Endothelial cell (in vitro differentiated cells): ENCODE data around the gene OLA1. TPM values are rescaled to one million over a fixed set of nuclear protein-coding genes. Genes with fewer than 3 reads are reported as not detected.

ENCODE experiments used
- DNase-seq: peaks from one replicate; pipeline ENCODE4 v3.0.0; 2021; ENCODE audit warnings: low spot score
- H3K27ac Mint-ChIP-seq: one replicate; pipeline ENCODE4 v1.8.0; 2021; ENCODE audit warnings: mixed read lengths, inconsistent platforms; ENCODE audit not compliant: unreplicated experiment
- H3K27me3 Mint-ChIP-seq: one replicate; pipeline ENCODE4 v1.8.0; 2021; ENCODE audit warnings: mild to moderate bottlenecking, moderate library complexity, mixed read lengths, inconsistent platforms; ENCODE audit not compliant: unreplicated experiment
- H3K36me3 Mint-ChIP-seq: one replicate; pipeline ENCODE4 v1.8.0; 2021; ENCODE audit warnings: mild to moderate bottlenecking, low read depth, mixed read lengths, inconsistent platforms; ENCODE audit not compliant: unreplicated experiment
- H3K4me1 Mint-ChIP-seq: one replicate; pipeline ENCODE4 v1.8.0; 2021; ENCODE audit warnings: mild to moderate bottlenecking, mixed read lengths, inconsistent platforms; ENCODE audit not compliant: unreplicated experiment
- H3K4me3 Mint-ChIP-seq: one replicate; pipeline ENCODE4 v1.8.0; 2021; ENCODE audit warnings: mild to moderate bottlenecking, mixed read lengths, inconsistent platforms; ENCODE audit not compliant: unreplicated experiment
- H3K9me3 Mint-ChIP-seq: one replicate; pipeline ENCODE4 v1.8.0; 2021; ENCODE audit warnings: mixed read lengths, inconsistent platforms; ENCODE audit not compliant: unreplicated experiment
- CTCF ChIP-seq: fragments of 200-600 bp; sonication (generic); IDR thresholded peaks from one replicate; pipeline ENCODE4 v1.5.0; 2021; ENCODE audit warnings: antibody characterized with exemption; ENCODE audit not compliant: unreplicated experiment
- total RNA-seq: library from RNA; stranded (reverse); fragmentation: NEBNext Ultra II Directional; extraction: Animal tissue kit (Norgen Biotek cat#: 25700); gene quantifications from one replicate; pipeline ENCODE4 v1.2.1, GENCODE V29; 2021; ENCODE audit not compliant: unreplicated experiment

Gene OLA1
- total RNA-seq, 1 donor from 2014 or later = 105 TPM

DNA sequence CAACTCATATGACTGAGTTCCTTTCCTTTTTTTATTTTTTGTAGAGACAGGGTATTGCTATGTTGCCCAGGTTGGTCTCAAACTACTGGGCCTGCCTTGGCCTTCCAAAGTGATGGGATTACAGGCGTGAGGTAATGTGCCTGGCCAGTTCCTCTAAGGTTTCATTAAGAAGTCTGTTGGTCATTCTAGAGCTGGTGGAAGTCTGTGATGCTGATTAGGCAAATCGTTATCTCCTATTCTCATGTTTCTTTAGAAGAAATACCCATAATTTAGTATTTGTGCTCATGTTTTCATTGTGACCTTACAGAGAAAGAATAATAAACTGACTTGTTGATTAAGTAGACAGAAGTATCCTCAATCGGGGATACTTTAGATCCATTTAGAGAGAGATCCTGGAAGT, 177.0 kb downstream of the OLA1 start:
- no peak for DNase-seq
- Mint-ChIP-seq H3K27ac (no peak overlapping the region), H3K9me3 (no peaks in the 10 kb centered on the region), H3K4me1 (no peaks in the 10 kb centered on the region), H3K4me3 (no peak overlapping the region), H3K36me3 (peaks cover 5% of the 10 kb centered on the region), H3K27me3 (no peaks in the 10 kb centered on the region)
- TF ChIP-seq CTCF = no peak

GRCh38 chr2:174070281-174070680, 178.1 kb downstream of the OLA1 start:
- no peak overlapping the region for H3K27ac Mint-ChIP-seq
- H3K36me3 Mint-ChIP-seq = peaks cover 5% of the 10 kb centered on the region
- H3K4me3 Mint-ChIP-seq = no peak overlapping the region
- no peak for TF ChIP-seq CTCF
- H3K27me3 Mint-ChIP-seq = no peaks in the 10 kb centered on the region
- H3K4me1 Mint-ChIP-seq = no peaks in the 10 kb centered on the region
- no peaks in the 10 kb centered on the region for H3K9me3 Mint-ChIP-seq
- no peak for DNase-seq

DNA sequence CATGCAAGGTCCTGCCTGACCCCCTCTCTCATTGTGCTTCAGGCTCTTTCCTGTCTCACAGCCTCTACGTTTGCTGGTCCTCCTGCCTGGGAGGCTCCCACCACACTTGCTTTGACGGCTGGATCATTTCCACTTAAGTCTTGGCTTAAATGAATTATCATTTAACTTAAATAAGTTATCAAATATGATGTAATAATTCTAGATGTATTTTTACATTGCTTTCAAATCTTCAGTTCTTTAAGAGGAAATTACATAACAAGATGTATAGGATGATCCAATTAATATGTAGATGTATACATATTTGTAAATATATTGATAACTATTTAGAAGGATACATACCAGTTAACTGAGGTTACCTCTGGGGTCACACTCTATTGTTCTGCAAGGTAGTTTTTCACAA, 180.5 kb downstream of the OLA1 start:
- DNase-seq = no peak
- no peak for TF ChIP-seq CTCF
- no peak overlapping the region for H3K4me3 Mint-ChIP-seq
- H3K36me3 Mint-ChIP-seq = peaks cover 4% of the 10 kb centered on the region
- no peaks in the 10 kb centered on the region for H3K9me3 Mint-ChIP-seq
- no peaks in the 10 kb centered on the region for H3K4me1 Mint-ChIP-seq
- H3K27me3 Mint-ChIP-seq = peaks cover 2% of the 10 kb centered on the region
- H3K27ac Mint-ChIP-seq = no peak overlapping the region

DNA sequence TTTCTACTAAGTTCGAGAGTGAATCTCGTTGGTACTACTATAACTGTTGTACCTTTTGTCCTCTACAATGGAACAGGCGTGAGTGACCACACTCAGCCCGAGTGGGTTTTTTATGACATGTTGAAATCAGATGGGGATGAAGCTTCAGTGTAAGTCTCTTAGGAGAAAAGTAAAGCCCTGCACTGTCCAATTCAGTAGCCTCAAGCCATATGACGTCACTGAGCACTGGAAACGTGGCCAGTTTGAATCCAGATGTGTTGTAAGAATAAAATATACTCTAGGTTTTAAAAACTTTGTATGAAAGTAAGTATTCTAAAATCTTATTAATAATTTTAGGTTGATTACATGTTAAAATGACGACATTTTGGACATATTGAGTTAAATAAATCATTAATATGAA, 181.5 kb downstream of the OLA1 start:
- H3K36me3 Mint-ChIP-seq = peaks cover 4% of the 10 kb centered on the region

More for the DNA sequence above, 181.5 kb downstream of the OLA1 start:
- H3K27me3 Mint-ChIP-seq = peaks cover 2% of the 10 kb centered on the region
- H3K4me3 Mint-ChIP-seq = no peak overlapping the region
- H3K9me3 Mint-ChIP-seq = no peaks in the 10 kb centered on the region
- no peaks in the 10 kb centered on the region for H3K4me1 Mint-ChIP-seq
- no peak for DNase-seq
- H3K27ac Mint-ChIP-seq = no peak overlapping the region
- no peak for TF ChIP-seq CTCF
